GM19035 (cell line): ENCODE results near the gene STX16.

Source experiments
- ATAC-seq: cut with Tn5 transposase; IDR thresholded peaks from one replicate; pipeline ENCODE4 v1.9.1; 2021; ENCODE audit not compliant: unreplicated experiment

The STX16 gene

DNA sequence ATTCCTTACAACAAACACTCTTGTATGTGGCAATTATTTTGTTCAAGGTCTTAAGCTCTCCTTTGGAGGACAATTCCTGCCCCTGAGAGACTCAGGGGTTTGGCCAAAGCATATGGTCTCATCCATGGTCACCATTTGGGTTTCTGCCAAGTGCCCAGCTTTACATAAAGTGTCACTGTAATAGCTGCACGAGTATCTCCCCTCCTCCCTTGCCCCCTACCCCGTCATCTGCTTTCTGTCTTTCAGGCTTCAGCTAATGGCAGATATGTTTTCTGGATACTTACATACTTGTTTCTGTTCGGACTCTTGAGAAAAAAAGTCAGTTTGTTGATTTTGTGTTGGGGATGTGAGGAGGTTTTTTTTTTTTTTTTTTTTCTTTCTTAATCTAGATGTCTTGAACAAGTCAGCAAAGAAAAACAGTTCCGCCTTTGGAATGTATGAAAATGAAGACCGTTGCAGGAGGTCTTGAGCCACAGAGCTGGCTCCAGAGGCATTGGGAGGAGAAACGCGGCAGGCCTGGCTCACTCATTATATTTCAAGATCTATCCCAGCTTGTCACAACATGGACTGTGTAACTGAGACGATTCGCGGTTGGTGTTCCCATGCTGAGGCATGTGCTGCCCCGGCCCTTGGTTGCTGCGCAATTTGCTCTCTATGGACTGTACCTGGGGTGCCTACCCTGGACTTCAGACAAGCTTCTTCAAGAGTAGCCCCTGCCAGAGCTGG, 32.6 kb upstream of the STX16 start:
- ATAC-seq: no peak

DNA sequence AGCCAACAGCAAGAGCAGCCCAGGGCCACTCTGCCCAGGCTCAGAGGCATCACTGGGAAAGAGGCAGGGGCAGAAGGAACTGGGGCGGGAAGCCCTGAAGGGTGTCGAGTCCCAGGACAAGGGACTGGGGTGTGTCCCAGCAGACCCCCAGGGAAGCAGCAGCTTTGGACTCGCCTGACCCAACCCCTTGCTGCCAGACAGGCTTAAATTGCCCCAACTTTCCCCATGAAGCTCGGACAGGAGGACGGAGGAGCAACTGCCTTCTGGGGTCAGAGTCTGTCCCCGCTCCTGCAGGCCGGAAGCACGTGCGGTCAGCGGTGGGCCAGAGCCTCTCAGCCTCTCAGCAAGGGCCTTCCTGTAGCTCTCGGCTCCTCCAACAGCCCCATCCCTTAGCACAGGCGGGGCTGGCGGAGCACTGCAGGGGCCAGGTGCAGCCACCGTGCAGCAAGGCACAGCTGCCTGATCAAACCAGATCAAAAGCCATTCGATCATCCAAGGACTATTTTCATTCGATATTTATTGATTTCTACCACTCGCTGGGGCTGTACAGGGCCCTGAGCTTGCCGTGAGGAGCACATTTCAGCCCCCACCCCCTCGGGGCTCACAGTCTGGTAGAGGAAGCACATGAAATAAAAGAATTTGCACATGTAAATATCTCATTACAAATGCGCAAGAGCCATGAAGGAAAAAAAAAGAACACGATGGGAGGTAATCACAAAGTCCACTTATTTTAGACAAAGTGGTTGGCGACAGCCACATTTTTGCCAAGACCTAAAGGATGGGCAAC, 31.8 kb upstream of the STX16 start:
- no peak for ATAC-seq

- no peak for ATAC-seq
These were observed 31.1 kb upstream of the STX16 start for GRCh38 chr20:58619864-58620431.

DNA sequence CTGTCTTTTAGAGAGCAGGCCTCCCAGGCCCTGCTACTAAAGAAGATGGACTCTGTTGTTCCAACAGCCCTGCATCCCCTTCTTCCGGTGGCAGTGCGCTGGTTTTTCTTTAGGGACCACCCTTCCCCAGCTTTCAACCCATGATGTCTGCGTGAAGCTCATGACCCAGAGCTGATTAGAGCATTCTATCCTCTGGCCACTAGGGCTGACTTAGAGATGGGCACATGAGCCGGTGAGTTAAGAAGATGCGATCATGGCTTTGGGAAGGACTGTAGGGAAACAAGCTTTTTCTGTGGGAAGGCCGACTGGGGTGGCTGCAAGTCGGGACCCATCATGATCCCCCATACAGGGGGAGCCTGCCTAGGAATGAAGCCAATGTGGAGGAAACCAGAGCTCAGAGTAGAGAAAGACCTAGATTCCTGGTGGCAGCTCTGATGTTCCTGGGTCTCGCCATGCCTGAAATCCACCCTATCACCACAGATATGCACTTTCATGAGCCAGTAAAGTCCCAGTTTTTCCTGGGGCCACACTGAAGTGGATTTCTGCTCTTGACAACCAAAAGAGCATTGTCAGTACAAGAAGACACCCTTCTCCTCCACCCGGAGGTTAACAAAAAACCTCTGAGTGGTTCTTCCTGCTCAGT, 29.1 kb upstream of the STX16 start:
- ATAC-seq: no peak

DNA sequence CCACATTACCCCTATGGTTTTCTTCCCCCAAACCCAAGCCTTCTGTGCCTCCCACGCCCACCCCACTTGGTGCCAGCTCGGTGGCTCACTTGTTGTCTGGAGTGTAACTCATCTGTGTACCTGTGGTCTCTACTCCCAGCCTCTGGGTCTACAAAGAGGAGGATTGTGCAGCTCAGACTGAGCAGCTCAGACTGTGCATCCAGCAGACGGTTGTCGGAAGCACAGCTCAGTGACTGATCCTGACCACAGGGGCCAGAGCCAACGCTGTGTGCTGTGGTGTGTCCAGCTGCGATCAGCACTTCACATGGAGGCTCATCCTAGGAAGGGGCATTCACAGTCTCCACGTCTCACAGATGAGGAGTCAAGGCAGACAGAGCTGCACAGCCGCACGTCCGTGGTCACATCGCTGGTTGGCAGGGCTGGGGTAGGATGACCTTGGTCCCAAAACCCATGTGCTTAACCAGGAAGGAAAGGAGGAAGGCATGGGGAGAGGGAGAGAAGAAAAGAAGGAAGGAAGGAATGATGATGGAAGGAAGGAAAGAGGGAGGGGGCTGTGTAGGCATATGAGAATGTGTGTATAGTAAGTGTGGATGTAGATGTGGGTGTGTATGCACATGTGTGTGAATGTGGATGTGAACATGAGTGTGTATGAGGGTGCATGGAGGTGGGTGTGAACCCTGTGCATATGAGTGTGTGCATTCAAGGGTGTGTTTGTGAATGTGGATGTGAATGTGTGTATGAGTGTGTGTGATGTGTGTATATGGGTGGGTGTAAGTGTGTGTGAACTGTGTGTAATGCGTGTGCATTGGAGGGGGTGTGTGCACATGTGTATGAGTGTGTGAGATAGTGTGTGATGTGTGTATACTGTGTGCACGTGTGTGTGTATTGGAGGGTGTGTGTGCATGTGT, 28.2 kb upstream of the STX16 start:
- no peak for ATAC-seq

DNA sequence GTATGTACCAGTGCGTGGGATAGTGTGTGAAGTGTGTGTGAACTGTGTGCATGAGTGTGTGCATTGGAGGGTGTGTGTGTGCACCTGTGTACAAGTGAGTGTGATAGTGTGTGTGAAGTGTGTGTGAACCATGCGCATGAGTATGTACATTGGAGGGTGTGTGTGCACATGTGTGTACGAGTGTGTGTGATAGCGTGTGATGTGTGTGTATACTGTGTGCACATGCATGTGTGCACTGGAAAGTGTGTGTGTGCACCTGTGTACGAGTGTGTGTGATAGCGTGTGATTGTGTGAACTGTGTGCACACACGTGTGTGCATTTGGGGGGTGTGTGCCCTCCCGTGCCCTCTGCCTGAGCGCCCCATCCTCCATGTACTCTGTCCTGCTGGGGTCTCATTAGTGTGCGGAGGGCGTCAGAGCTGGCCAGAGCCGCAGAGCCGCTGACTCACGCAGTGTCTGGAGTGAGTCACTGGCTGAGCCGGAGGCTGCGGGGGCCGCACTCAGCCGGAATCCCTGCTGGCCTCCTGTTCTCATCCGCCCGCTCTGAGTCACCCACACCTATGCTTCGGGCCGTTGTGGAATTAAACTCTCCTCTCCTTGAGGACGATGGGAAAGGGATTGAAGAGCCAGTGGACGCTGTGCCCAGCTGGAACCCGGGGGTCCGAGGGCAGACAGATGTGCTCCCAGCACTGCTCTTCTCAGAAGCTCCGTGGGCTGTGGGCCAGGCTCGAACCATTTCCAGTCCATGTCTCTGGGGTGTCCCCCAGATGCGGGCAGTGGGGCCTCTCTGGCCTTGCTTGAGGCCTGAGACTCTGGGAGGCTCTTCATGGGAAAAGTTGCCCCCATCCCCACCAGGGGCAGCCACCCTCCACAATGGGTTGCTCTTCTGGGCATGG, 27.3 kb upstream of the STX16 start:
- ATAC-seq: no peak

GRCh38 chr20:58624687-58625086, 26.4 kb upstream of the STX16 start:
- ATAC-seq: no peak

DNA sequence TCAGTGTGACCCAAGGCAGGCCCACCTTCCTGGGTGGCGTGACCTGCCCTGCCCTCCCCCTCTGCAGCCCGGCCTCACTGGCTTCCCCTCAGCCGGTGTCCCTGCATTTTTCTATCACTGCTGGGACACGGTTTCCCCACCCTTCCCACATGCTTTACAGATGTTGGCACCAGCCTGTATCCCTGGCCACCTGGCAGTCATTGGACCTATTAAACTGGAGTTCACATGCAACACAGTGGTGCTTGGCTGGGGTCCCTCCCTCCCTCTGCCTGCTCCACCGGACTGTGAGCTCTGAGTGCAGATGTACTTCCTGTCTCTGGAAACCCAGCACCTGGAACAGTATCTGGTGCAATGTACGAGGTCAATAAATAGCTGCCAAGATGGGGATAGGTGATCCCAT, 25.5 kb upstream of the STX16 start:
- ATAC-seq: no peak

GRCh38 chr20:58626051-58626450, 25.0 kb upstream of the STX16 start:
- ATAC-seq: no peak

GRCh38 chr20:58627212-58628072, 23.6 kb upstream of the STX16 start:
- ATAC-seq: no peak

DNA sequence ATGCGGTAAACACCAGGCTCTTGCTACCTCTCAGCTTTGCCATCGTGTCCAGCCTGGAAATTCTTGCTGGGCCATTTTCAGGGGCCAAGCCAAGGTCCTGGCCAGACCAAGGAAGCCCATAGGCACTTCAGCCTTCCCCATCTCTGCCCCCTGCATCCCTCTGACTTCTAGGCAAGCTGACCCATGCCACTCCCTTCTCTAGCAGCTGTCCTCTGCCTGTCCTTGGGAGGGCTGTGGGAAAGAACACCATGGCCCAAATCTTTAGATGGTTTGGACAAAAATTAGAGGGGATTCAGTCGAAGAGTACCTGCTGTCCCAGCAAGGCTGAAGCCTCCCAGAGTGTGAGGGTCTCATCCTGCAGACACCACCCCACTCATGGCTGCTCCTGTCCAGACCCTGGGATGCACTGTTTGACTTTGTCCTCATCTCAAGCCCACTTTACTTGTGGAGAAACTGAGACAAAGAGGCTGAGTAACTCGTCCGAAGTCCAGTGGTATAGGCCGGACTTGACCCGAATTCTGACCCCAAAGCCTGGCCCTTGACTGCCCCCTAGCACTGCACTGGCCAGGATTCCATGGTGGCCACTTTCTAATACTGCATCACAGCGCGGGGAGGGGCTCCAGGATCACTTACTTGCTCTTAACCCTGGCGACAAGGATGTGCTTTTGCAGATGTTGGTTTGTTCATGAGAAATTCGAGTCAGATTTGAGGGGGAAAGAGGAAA, 22.4 kb upstream of the STX16 start:
- ATAC-seq: no peak

GRCh38 chr20:58629215-58629580, 21.9 kb upstream of the STX16 start:
- ATAC-seq: no peak

- no peak for ATAC-seq
These were observed 21.0 kb upstream of the STX16 start for GRCh38 chr20:58630063-58630462.

- ATAC-seq: no peak
These were observed 17.7 kb upstream of the STX16 start for GRCh38 chr20:58633161-58634053.

DNA sequence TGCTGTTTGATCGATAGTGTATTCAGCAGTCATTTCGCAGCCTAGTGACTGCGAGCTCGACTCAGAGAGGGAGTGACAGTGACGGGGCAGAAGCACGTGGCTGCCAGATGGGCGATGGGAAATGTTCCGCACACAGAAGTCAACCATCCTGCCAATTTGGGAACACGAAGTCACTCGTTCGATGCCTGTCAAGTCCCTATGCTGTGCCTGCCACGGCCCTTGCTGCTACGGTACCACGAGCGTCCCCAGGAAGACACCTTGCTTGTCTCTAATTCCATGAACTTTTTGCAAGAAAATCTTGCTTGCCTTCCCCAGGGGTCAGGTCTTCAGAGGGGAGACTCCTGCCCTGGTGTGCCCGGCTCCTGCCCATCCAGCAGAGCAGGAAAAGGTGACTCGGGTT, 17.0 kb upstream of the STX16 start:
- no peak for ATAC-seq

- no peak for ATAC-seq
These were observed 16.4 kb upstream of the STX16 start for GRCh38 chr20:58634521-58635278.
